GM12865 (cell line): Measurements from ENCODE around the gene VSTM4.

Source experiments
- DNase-seq: peaks from one replicate; pipeline ENCODE4 v3.0.0; 2010; ENCODE audit warnings: low read depth
- H3K4me3 ChIP-seq: 2 replicates; pipeline ENCODE4 v1.5.1; 2011; ENCODE audit warnings: mild to moderate bottlenecking, low read depth, low read length, control low read depth
- TF ChIP-seq, protein P1 (sequence below): IDR thresholded peaks from 2 replicates; pipeline ENCODE4 v1.5.1; 2011; ENCODE audit warnings: low read length, control low read depth, low read depth, inconsistent platforms; ENCODE audit not compliant: insufficient read depth; ENCODE audit errors: missing control alignments

The VSTM4 gene

DNA sequence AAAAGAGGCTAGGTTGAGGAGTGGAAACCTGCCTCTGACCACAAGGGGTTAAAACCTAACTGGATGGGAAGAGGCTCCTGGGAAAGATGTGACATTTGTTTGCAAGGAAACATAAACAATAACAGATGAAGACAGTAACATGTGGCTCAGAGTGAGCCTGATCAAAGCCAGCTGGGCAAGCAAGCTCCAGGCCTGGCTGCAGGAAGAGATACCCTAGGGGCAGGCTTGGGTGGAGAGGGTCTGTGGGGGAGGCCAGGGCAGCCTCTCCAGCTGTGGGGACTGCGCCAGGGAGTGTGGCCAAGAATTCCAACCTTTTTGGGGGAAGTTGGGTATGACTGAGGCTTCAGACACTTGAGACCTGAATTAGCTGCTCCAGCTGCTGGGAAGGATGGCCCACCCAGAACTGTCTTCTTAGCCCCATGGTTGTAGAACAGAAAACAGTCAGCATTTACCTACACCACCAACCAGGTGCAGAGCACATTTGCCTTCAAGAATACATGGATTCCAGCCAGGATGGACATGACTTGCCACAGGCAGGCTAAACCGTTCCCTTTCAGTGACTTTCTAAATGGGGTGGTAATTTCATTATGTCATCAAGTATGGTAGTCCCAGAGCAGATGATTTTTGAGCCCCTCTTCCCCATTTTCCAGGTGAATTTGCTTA, 28.9 kb upstream of the VSTM4 start:
- no peak overlapping the region for H3K4me3 ChIP-seq
- TF ChIP-seq, protein P1, sequence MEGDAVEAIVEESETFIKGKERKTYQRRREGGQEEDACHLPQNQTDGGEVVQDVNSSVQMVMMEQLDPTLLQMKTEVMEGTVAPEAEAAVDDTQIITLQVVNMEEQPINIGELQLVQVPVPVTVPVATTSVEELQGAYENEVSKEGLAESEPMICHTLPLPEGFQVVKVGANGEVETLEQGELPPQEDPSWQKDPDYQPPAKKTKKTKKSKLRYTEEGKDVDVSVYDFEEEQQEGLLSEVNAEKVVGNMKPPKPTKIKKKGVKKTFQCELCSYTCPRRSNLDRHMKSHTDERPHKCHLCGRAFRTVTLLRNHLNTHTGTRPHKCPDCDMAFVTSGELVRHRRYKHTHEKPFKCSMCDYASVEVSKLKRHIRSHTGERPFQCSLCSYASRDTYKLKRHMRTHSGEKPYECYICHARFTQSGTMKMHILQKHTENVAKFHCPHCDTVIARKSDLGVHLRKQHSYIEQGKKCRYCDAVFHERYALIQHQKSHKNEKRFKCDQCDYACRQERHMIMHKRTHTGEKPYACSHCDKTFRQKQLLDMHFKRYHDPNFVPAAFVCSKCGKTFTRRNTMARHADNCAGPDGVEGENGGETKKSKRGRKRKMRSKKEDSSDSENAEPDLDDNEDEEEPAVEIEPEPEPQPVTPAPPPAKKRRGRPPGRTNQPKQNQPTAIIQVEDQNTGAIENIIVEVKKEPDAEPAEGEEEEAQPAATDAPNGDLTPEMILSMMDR = no peak
- DNase-seq = no peak

DNA sequence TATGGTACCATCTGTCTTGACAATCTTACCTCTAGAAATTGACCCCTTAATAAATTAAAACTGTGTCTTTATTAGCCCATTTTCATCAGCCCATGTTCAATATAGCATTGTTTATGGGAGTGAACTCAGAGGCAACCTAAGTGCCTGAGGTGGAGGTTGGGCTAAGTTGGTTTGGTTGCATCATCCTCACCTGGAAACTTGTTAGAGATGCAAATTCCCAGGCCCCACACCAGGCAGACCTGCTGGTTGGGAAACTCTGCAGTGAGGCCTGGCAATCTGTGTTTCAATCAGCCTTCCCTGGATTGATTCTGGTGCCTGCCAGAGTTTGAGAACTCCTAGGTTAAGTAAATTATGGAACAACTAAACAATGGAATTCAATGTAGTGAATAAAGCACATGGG, 27.9 kb upstream of the VSTM4 start:
- DNase-seq = no peak
- no peak overlapping the region for H3K4me3 ChIP-seq
- TF ChIP-seq, protein P1 = no peak

DNA sequence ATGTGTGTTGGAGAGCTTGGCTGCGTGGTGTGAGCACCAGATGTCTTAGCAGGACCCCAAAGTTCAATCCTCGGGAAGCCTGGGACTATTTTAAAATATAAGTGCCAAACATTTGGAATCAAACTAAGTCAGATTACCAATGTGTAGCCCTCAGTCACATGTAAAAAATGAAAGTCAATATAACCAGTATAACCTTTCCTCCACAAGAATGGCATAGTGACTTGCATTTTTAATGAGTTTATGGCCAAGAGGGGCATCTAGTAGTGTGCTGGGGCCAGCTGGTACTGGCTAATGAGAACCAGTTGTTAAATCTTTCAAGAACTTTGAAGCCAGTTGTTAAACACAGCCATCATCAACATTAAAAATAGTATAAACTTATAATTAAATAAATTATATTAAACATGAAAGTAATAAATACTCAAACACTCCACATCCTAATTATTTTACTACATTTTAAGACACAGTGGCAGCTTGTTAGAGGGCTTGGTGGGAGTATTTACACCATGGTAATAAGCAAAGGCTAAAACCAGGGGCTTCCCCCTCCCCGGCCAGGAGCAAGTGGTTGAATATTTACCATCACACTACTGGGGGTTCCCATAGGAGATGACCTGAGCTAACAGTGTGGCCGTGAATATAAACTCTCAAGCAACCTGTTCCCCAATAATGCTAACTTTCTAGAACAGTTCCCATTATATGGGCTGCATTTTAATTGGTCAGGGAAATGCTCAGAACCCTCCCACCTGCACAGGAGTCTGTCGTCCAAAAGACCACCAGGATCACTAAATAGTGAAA, 26.4 kb upstream of the VSTM4 start:
- no peak overlapping the region for H3K4me3 ChIP-seq
- TF ChIP-seq, protein P1 = no peak
- DNase-seq = no peak

DNA sequence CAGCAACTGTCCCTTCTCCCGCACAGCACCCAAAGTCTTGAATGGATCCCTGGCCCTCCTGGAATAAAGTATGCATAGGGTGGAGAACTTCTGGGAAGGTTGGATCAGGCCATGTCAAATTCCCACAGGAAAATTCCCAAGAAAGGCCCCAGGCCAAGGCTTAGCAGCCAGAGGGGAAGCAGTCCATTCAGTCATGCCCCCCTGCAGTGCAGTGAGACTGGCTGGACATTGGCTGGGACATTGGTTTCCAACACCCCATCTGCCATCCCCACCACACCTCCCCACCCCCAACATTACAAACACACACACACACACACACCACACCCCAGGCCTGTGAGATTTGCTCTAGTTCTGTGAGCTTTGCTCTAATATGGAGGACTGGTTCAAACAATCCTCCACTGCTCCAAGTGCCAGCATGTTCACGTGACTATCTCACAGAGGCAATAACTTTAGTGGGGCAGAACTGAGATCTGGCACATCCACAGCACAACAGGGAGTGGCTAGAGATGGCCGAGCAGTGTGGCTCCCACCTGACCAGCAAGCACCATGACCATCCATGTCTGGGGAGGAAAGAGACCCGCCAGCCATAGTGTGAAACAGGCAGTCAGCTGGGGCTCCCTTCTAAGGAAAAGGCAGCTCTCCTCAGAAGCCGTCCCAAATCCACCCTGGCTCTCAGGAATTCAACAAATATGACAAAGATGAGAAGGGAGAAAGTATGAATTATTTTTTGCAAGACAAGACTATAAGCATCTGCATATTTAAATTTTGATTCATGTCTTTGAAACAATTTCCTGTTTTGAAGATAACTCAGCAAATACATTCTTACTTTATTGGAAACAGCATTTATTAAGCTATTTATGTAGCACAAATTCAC, 25.2 kb upstream of the VSTM4 start:
- DNase-seq = no peak
- TF ChIP-seq, protein P1 = no peak
- no peak overlapping the region for H3K4me3 ChIP-seq

DNA sequence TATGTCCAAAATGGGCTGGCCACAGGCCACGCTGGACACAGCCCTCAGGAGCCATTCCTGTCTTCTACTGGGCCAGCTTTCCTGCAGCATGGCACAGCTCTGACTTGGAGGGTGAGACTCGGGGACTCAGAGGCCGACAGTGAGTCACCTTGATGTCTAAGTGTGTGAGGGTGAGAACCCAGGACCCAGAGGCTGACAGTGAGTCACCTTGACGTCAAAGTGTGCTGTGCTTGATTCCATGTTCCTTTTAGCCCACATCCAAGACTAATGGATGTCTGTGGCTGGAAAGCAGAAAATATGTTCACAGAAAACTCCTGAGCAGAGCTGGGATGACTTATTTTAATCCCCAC, 24.5 kb upstream of the VSTM4 start:
- TF ChIP-seq, protein P1 = no peak
- no peak for DNase-seq
- no peak overlapping the region for H3K4me3 ChIP-seq

DNA sequence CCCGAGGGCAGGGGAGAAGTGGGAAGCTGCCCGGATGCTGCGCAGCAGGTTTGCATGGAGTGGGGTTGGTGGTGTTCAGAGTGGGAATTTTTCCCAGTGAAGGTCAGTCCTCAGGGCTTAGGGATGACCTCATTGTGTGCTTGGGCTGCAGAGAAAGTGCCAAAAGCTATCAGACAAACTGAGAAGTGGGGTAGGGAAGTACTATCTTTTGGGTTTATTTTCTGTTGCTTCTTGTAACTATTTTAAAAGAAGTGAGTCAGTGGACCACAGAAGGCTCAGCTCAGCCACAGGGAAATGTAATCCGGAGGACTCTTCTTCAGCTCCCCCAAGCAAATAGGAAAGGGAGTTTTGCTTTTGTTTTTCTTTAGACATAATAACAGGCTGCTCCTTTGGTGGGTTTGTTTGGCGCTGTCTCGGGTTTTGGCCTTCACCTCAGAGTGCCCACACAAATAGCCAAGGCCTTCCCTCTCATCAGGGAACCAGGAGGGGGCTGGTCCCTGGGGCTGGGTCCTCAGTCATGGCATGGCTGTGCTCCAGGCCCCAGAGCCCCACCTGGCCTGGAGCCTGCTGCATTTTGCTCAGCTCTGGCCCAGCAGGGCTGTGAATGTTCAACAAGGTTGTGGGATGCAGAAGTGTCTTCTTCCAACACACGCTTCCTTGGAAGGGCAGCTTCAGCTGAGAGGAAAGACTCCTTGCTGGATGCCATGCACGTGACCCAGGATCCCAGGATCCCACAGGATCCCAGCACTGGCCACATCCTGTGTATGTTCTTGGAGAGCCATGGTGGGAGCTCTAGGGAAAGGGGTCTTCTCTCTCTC, 23.9 kb upstream of the VSTM4 start:
- H3K4me3 ChIP-seq = no peak overlapping the region
- no peak for DNase-seq
- TF ChIP-seq, protein P1 = no peak
